Mammary epithelial cell (primary cell): ENCODE measurements around the gene GALNTL6.

ENCODE experiments used
- CTCF ChIP-seq, 2 donors: IDR thresholded peaks in 1 of 2; conservative IDR thresholded peaks in 1 of 2; 2 replicates each; pipeline ENCODE4 v1.5.1; 2011 to 2012; ENCODE audit warnings: inconsistent platforms in 2 of 2, low read length in 2 of 2, mild to moderate bottlenecking in 2 of 2, control low read depth in 1 of 2, low read depth in 1 of 2; ENCODE audit not compliant: insufficient read depth in 1 of 2; ENCODE audit errors: extremely low read depth in 1 of 2
- EZH2 ChIP-seq: IDR thresholded peaks from 2 replicates; pipeline ENCODE4 v1.6.1; 2012; ENCODE audit warnings: low read length, inconsistent platforms, borderline replicate concordance

- TF ChIP-seq CTCF (conservative IDR thresholded peaks at IDR 0.05 in 1 of 2, IDR thresholded peaks at IDR 0.05 in 1 of 2; ENCODE audit: extremely low read depth in 1 of 2, insufficient read depth in 1 of 2, low read depth in 1 of 2, low read length in 2 of 2) (no peak), EZH2 (no peak)
These were observed 947.3 kb downstream of the GALNTL6 start for GRCh38 chr4:172760512-172760911.
